ENCODE measurements around the gene FBXL20. TPM values are rescaled to one million over a fixed set of nuclear protein-coding genes. Genes with fewer than 3 reads are reported as not detected.
"Not testable (repeated sequence)": the region's sequence is repeated elsewhere in the genome, so short reads cannot be mapped to it uniquely, and the experiment has no call there.

The FBXL20 gene
- polyA plus RNA-seq, 6 donors from 2014 or later, result 0.74 to 7.2 (median 4.0) TPM

DNA sequence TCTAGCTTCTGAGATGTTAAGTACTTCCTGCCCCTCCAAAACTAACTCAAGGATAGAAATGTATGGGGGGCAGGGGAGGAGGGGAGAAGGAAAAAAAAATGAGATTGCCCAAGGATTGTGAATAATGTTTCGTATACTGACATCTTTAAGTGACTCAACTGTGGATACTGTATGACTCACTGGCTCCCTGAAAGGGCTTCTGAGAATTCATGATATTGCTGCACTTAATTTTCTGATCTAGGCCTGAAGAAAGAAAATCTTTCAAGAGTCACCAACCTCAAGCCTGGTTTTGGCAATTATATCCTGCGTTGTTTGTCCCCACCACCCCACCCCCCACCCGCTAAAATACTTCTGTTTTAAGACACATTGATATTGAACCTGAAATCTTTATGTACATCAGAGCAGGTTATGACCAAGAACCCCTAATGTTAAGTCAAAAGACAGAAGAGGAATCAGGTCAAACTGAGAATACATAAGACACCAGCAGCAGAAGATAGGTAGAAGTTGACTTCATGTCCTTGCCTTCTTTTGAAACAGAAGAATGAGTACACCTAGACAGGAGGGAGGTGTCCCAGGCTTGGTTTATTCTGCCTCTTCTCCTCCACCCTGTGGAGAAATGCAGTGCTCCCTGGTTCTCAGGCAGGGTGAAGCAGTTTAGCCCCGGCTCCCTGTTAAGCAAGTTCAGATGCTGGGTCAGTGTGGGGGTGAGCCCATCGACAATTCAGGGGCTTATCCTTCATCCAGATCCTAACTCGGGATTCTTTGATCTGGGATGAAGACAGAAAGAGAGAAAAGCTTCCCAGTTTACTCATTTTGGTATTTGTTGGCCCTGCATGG, 3.3 kb upstream of the FBXL20 start:
- Mint-ChIP-seq H3K4me3 (peak overlapping the region in 1 of 8 donors; percentile 69), H3K9me3 (no peaks in the 10 kb centered on the region), H3K27ac (peak overlapping the region in 1 of 6 donors; percentile 44), H3K36me3 (peaks cover 6 to 23% of the 10 kb centered on the region in 2 donors), H3K27me3 (no peaks in the 10 kb centered on the region), H3K4me1 (peaks cover 12 to 19% (median 16%) of the 10 kb centered on the region in 3 donors)
- no peak for DNase-seq
- no peak for ATAC-seq (ENCODE audit: low read depth in 2 of 2)

DNA sequence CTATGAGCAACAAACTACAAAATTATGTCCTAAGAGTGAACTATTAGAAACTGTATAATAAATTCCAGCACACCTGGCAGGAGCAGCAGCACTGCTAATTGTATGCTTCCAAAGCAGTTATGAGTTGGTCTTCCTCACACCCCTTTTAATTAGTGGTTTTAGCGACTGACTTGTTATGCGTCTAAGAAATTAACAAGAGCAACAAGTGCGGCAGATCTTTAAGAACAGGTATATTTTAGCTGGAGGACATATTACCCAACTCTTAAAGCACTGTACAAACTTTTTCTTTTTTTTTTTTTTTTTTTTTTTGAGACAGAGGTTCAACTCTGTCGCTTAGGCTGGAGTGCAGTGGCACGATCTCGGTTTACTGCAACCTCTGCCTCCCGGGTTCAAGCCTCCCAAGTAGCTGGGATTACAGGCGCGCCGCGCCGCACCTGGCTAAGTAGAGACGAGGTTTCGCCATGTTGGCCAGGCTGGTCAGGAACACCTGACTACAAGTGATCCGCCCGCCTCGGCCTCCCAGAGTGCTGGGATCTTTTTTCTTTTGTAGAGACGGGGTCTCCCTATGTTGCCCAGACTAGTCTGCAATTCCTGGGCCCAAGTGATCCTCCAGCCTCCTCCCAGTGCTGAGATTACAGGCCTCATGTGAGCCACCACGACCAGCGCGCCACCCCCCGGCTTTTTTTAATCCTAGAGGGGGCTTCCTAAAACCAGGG, 1.6 kb upstream of the FBXL20 start:
- Mint-ChIP-seq H3K36me3 (peaks cover 0 to 6% of the 10 kb centered on the region in 2 donors), H3K9me3 (no peaks in the 10 kb centered on the region), H3K27me3 (no peaks in the 10 kb centered on the region), H3K4me1 (peaks cover 12 to 17% (median 13%) of the 10 kb centered on the region in 3 donors), H3K4me3 (peak overlapping the region; percentile 92 to 99 (median 97)), H3K27ac (peak overlapping the region in 4 of 6 donors; percentile 54 to 95 (median 78))
- no peak for ATAC-seq (ENCODE audit: low read depth in 2 of 2)
- no peak for DNase-seq

DNA sequence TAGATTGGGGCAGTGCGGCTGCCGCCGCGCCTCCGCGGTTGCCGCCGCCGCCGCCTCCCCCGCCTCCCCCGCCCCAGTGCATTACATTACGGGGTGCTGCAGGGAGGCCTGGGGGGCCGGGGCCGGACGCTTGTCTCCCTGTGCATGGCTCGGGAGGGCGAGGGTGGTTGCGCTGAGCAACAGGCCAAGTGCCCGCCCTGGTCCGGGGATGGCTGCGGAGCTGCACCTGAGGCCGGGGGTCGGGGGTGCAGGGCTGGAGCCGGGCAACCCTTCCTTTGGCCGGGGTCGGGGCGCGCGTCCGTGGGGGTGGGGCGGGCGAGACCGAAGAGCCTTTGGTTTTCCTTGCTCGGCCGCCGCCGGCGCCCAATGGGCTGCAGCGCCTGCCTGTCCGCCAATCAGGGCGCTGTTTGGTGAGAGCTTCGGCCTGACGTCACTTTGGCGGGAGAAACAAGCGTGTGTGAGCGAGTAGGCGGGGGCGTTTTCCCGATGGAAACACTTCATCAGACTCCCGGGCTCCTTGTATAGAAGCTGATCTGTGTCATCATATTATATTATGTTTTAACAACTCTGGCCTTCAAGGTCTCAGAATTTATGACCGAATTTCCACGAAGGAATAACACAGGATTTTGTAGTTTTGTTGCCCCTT, 941 bp upstream of the FBXL20 start:
- DNase-seq (peak; percentile 80), ATAC-seq (ENCODE audit: low read depth in 2 of 2) (peak; percentile 62 to 67)
- Mint-ChIP-seq H3K4me1 (peaks cover 12 to 17% (median 13%) of the 10 kb centered on the region in 3 donors), H3K36me3 (no peaks in the 10 kb centered on the region), H3K9me3 (no peaks in the 10 kb centered on the region), H3K27me3 (no peaks in the 10 kb centered on the region), H3K27ac (peak overlapping the region; percentile 54 to 97 (median 96)), H3K4me3 (peak overlapping the region; percentile 92 to 99 (median 97))

DNA sequence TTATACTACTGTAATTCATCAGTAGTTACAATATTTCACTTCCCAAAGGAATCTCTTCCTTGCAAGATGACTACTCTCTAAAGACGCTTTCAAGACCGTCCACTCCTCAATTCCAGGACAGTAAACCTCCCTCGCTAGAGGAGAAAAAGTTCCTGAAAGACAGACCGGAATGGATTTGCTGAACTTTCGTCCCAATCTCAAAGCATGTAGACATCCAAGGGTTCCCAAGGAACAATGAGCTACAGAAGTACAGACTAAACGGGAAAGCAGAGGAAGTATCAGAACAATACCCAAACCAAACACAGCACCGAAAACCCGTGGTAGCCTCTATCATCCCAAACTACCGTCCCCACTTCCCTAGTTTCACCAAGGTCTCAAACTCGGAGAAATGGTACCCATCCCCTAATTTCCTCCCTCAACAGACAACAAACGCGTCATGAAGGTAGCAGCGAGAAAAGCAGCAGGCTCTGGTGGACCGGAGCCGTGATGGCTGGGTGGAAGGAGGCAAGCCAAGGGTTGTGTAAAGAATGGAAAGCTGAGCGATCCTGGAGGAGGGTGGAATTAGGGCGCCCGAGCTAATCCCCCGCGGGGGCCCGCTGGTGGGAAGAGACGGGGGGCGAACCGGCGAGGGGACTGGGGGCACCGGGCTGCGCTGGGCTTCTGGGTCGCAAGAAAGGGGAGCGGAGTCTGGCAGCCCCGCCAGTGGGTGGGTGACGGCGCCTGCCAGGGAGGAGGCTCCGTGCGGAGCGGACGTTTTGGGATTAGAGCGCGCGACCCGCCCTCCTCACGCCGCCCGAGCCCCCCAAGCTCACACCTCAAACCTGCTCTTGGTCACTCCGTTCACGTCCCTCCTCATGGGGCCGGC, 647 bp downstream of the FBXL20 start:
- H3K27ac Mint-ChIP-seq, result peak overlapping the region; percentile 67 to 98 (median 95)
- no peak for DNase-seq
- H3K4me3 Mint-ChIP-seq, result peak overlapping the region; percentile 92 to 99 (median 98)
- no peaks in the 10 kb centered on the region for H3K27me3 Mint-ChIP-seq
- H3K4me1 Mint-ChIP-seq, result peaks cover 13 to 23% (median 13%) of the 10 kb centered on the region in 3 donors
- peak; percentile 4 for ATAC-seq (ENCODE audit: low read depth in 2 of 2)
- H3K9me3 Mint-ChIP-seq, result no peaks in the 10 kb centered on the region
- no peaks in the 10 kb centered on the region for H3K36me3 Mint-ChIP-seq

DNA sequence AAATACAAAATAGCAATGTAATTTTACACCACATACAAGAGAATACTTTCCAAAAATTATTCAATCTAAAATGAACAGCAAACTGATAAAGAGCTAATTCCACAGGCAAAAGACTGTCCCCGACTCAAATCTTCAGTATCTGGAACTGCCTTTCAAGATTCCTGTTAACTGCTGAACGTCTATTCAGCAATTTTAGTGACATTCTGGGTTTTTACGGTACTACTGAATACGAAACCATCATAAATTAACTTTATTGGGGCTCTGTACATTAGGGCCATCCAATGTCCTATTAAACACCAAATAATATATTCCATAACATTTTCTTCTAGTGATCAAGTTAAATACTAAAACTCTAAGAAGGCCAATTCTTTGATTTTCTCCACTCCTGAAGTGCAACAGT, 1.6 kb downstream of the FBXL20 start:
- Mint-ChIP-seq H3K27me3 (no peaks in the 10 kb centered on the region), H3K4me1 (peaks cover 16 to 27% (median 20%) of the 10 kb centered on the region in 3 donors), H3K4me3 (peak overlapping the region; percentile 52 to 99 (median 97)), H3K36me3 (no peaks in the 10 kb centered on the region), H3K27ac (peak overlapping the region in 2 of 6 donors; percentile 95 to 96), H3K9me3 (no peaks in the 10 kb centered on the region)
- DNase-seq (no peak), ATAC-seq (ENCODE audit: low read depth in 2 of 2) (no peak)

DNA sequence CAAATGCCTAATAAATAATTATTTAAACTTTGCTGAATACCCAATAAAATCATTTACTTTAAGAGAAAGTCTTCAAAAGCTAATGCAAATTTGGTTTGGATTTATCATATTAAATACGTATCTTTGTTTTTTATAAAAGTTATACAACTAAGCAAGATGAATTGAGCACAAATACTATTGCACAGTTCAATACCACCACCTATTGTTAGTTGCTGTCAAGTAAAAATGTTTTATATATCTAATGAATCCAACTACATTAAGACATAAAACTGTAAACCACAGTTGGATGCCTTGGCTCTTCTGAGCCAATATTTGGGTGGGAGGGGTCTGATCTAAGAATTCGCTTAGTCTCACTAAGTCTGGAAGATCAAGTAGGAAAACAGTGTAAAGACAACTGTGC, 7.7 kb downstream of the FBXL20 start:
- H3K4me1 Mint-ChIP-seq, result peaks cover 4 to 10% (median 10%) of the 10 kb centered on the region in 3 donors
- no peak overlapping the region for H3K27ac Mint-ChIP-seq
- no peaks in the 10 kb centered on the region for H3K9me3 Mint-ChIP-seq

DNA sequence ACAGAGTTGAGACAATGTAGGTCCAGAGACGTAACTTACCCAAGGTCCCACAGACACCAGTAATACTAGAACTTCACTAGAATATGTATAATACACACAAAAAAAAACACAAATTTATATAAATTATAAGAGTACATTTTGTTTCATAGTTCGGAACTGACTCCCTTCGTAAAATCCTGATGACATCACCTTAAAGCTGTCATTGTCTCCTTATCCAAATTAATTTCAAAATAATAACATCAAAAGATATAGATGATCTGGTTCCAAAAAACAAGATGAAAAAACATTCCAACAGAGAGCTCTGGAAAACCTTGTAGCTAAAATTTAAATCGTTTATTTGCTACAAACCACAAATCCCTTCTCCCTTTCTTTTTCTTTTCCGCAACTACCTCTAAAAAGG, 10.0 kb downstream of the FBXL20 start:
- ATAC-seq (ENCODE audit: low read depth in 2 of 2) (no peak), DNase-seq (no peak)
- Mint-ChIP-seq H3K4me3 (no peak overlapping the region), H3K4me1 (peaks cover 4 to 10% (median 4%) of the 10 kb centered on the region in 3 donors), H3K27me3 (no peaks in the 10 kb centered on the region), H3K9me3 (no peaks in the 10 kb centered on the region), H3K36me3 (no peaks in the 10 kb centered on the region), H3K27ac (no peak overlapping the region)

More for the DNA sequence above, 7.7 kb downstream of the FBXL20 start:
- no peaks in the 10 kb centered on the region for H3K36me3 Mint-ChIP-seq
- ATAC-seq (ENCODE audit: low read depth in 2 of 2) (no peak), DNase-seq (no peak)
- H3K4me3 Mint-ChIP-seq, result no peak overlapping the region
- H3K27me3 Mint-ChIP-seq, result no peaks in the 10 kb centered on the region

DNA sequence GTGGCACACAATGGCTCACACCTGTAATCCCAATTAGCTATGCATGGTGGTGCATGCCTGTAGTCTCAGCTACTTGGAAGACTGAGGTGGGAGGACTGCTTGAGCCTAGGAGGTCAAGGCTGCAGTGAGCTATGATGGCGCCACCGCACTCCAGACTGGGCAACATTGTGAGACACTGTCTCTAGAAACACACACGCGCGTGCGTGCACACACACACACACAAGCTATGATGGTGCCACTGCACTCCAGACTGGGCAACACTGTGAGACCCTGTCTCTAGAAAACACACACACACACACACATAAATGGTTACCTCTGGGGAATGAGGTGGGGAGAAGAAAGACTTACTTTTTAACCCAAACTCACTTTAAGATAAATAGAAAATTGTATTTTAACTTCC, 16.4 kb downstream of the FBXL20 start:
- peaks cover 0 to 3% of the 10 kb centered on the region in 2 donors for H3K36me3 Mint-ChIP-seq
- no peak overlapping the region for H3K4me3 Mint-ChIP-seq
- DNase-seq (no peak), ATAC-seq (ENCODE audit: low read depth in 2 of 2) (no peak)
- H3K4me1 Mint-ChIP-seq, result peaks cover 10 to 16% (median 15%) of the 10 kb centered on the region in 3 donors
- no peaks in the 10 kb centered on the region for H3K9me3 Mint-ChIP-seq
- peak overlapping the region in 2 of 6 donors; percentile 30 to 39 for H3K27ac Mint-ChIP-seq
- H3K27me3 Mint-ChIP-seq, result no peaks in the 10 kb centered on the region

DNA sequence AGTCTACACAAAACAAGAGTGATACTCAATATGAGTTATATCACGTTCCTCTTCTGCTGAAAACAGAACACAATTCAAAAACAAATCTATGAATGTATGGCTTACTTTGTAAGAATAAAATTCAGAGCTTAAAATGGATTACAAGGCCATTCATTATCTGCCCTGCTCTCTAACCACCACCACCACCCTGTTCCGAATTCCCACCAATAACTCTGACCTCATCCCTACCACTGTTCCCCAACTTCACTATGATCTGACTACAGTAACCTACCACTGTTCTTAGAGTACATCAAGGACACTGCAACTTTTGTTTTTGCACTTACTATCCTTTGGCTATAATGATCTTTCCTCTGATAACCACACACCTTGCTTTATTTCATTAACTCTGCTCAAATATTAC, 21.3 kb downstream of the FBXL20 start:
- DNase-seq (no peak), ATAC-seq (ENCODE audit: low read depth in 2 of 2) (no peak)
- no peak overlapping the region for H3K4me3 Mint-ChIP-seq
- H3K36me3 Mint-ChIP-seq, result peaks cover 0 to 5% of the 10 kb centered on the region in 2 donors
- H3K27ac Mint-ChIP-seq, result no peak overlapping the region
- H3K9me3 Mint-ChIP-seq, result no peaks in the 10 kb centered on the region
- H3K4me1 Mint-ChIP-seq, result peaks cover 31 to 42% (median 34%) of the 10 kb centered on the region in 3 donors
- no peaks in the 10 kb centered on the region for H3K27me3 Mint-ChIP-seq

DNA sequence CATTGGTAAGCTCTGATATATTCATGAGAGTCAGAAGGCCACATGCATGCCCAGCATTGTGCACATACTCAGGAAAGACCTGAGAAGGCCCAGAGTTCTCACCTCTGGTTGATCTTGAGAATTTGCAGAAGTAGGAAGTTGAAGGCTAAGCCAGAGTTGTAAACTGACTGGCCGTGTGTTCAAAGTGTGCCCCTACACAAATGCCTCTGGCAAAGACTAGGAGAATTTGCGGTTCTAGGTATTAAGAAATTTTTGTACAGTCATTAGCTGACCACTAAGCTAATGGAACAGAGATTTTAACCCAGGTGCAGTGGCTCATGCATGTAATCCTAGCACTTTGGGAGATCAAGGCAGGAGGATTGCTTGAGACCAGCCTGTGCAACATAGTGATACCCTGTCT, 25.0 kb downstream of the FBXL20 start:
- Mint-ChIP-seq H3K27ac (no peak overlapping the region), H3K9me3 (no peaks in the 10 kb centered on the region), H3K36me3 (peaks cover 0 to 5% of the 10 kb centered on the region in 2 donors), H3K27me3 (no peaks in the 10 kb centered on the region), H3K4me3 (no peak overlapping the region), H3K4me1 (peaks cover 28 to 42% (median 32%) of the 10 kb centered on the region in 3 donors)
- DNase-seq, result no peak
- ATAC-seq (ENCODE audit: low read depth in 2 of 2), result peak in 1 of 2 donors; percentile 28

DNA sequence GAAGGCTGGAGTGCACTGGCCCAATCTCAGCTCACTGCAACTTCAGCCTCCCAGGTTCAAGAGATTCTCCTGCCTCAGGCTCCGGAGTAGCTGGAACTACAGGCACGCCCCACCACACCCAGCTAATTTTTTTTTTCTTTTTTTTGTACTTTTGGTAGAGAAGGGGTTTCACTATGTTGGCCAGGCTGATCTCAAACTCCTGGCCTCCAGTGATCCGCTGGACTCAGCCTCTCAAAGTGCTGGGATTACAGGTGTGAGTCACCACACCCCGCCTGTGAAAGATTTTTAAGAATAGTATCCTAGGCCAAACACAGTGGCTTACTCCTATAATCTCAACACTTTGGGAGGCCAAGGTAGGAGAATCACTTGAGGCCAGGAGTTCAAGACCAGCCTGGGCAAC, 33.6 kb downstream of the FBXL20 start:
- H3K4me1 Mint-ChIP-seq, result peaks cover 10 to 29% (median 12%) of the 10 kb centered on the region in 3 donors
- ATAC-seq (ENCODE audit: low read depth in 2 of 2); H3K36me3 Mint-ChIP-seq; H3K9me3 Mint-ChIP-seq; DNase-seq; H3K27ac Mint-ChIP-seq; H3K4me3 Mint-ChIP-seq; H3K27me3 Mint-ChIP-seq: not testable (repeated sequence)

DNA sequence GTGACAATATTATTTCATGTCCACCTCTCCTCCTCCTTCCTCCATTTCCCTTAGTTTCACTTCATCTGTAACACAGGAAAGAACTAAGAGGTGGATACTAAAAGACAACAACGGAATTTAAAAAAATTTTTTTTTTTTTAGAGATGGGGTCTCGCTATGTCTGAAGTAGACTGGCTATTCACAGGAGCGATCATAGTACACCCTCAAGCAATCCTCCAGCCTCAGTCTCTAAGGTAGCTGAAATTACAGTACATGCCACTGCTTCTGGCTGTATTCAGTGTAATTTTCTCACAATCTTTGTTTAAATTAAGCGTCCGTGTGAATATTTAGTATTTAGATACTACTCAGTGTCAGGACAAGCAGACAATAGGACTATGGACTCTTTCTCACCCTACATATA, 35.6 kb downstream of the FBXL20 start:
- ATAC-seq (ENCODE audit: low read depth in 2 of 2), result no peak
- no peak overlapping the region for H3K27ac Mint-ChIP-seq
- no peaks in the 10 kb centered on the region for H3K27me3 Mint-ChIP-seq
- no peak for DNase-seq
- no peaks in the 10 kb centered on the region for H3K9me3 Mint-ChIP-seq
- H3K4me3 Mint-ChIP-seq, result no peak overlapping the region
- H3K36me3 Mint-ChIP-seq, result peaks cover 0 to 4% of the 10 kb centered on the region in 2 donors
- H3K4me1 Mint-ChIP-seq, result peaks cover 14 to 27% (median 16%) of the 10 kb centered on the region in 3 donors

Measured in naive B cell (primary cell).